Measurements from ENCODE around the gene MAGEA11. TPM values are rescaled to one million over a fixed set of nuclear protein-coding genes. Genes with fewer than 3 reads are reported as not detected.
"Not testable (repeated sequence)": the region's sequence is repeated elsewhere in the genome, so short reads cannot be mapped to it uniquely, and the experiment has no call there.

Gene MAGEA11
- total RNA-seq, 1 experiment from 2014 or later, result not detected

- H3K36me3 ChIP-seq, result no peaks in the 10 kb centered on the region
- no peaks in the 10 kb centered on the region for H3K4me1 ChIP-seq
- H3K27ac ChIP-seq, result no peak overlapping the region
- H3K27me3 ChIP-seq, result no peaks in the 10 kb centered on the region
- H3K9me3 ChIP-seq (replicated peaks), result no peaks in the 10 kb centered on the region
- no peak for DNase-seq
- H3K4me3 ChIP-seq, result no peak overlapping the region
Observed at GRCh38 chrX:149757206-149758067, 45.6 kb downstream of the MAGEA11 start.

- no peaks in the 10 kb centered on the region for H3K36me3 ChIP-seq
- no peak overlapping the region for H3K4me3 ChIP-seq
- no peak for DNase-seq
- H3K27ac ChIP-seq, result no peak overlapping the region
- H3K9me3 ChIP-seq (replicated peaks), result no peaks in the 10 kb centered on the region
- H3K4me1 ChIP-seq, result no peaks in the 10 kb centered on the region
- no peaks in the 10 kb centered on the region for H3K27me3 ChIP-seq
Observed at GRCh38 chrX:149758068-149758714, 46.3 kb downstream of the MAGEA11 start.

GRCh38 chrX:149758715-149759078, 46.8 kb downstream of the MAGEA11 start:
- H3K9me3 ChIP-seq (replicated peaks); DNase-seq; H3K4me1 ChIP-seq; H3K36me3 ChIP-seq; H3K4me3 ChIP-seq; H3K27ac ChIP-seq; H3K27me3 ChIP-seq: not testable (repeated sequence)

- no peaks in the 10 kb centered on the region for H3K4me1 ChIP-seq
- H3K4me3 ChIP-seq, result no peak overlapping the region
- H3K36me3 ChIP-seq, result no peaks in the 10 kb centered on the region
- no peak overlapping the region for H3K27ac ChIP-seq
- no peak for DNase-seq
- H3K9me3 ChIP-seq (replicated peaks), result no peaks in the 10 kb centered on the region
- H3K27me3 ChIP-seq, result no peaks in the 10 kb centered on the region
Observed at GRCh38 chrX:149759824-149760223, 48.0 kb downstream of the MAGEA11 start.

GRCh38 chrX:149760965-149761364, 49.1 kb downstream of the MAGEA11 start:
- no peaks in the 10 kb centered on the region for H3K9me3 ChIP-seq (replicated peaks)
- H3K36me3 ChIP-seq, result no peaks in the 10 kb centered on the region
- no peak overlapping the region for H3K27ac ChIP-seq
- DNase-seq, result no peak
- H3K27me3 ChIP-seq, result no peaks in the 10 kb centered on the region
- H3K4me1 ChIP-seq, result no peaks in the 10 kb centered on the region
- H3K4me3 ChIP-seq, result no peak overlapping the region

GRCh38 chrX:149761858-149762674, 50.2 kb downstream of the MAGEA11 start:
- DNase-seq, result not testable (repeated sequence)

DNA sequence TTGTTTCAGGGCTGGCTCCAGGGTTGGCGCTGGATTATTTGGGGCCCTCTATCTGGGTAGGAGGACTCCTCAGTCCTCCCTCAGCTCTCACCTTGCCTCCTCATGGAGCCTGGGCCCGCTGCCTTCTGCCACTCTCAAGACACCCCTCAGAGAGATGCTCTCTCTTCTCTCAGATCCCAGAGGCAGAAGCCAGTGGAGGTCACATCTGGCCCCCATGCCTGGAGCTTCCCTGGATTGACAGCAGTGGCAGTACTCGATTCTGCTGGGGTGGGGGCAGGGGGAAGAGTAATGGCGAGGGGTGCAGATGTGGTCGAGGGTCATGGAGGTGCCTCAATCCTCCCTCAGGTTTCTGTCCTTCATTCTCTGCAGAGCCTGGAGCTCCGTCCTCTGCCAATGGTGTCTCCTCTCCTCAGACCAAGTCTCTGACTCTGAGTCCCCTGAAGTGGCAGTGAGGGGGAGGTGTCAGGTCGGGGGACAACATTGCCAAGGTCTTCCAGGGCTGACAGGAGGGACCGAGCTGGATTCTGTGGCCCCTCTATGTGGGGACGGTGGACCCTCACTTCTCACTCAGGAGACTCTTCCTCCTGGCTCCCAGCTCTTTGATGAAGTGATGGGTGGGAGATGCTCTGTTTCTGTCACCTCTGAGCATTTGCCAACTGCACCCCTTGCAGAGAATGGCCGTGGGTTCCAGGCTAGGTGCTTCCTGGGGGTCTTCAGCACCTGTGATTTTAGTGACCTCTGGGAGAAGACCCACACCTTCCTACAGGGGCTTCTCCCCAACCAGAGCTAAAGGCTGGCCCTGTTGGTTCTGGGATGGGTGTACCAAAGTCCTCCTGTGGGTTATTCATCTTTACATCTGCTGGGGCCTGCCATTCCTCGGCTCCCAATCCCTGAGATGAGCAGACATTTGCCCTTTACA, 51.1 kb downstream of the MAGEA11 start:
- no peak overlapping the region for H3K27ac ChIP-seq
- no peaks in the 10 kb centered on the region for H3K36me3 ChIP-seq
- no peaks in the 10 kb centered on the region for H3K27me3 ChIP-seq
- DNase-seq, result no peak
- H3K4me1 ChIP-seq, result no peaks in the 10 kb centered on the region
- no peak overlapping the region for H3K4me3 ChIP-seq
- H3K9me3 ChIP-seq (replicated peaks), result no peaks in the 10 kb centered on the region

More at GRCh38 chrX:149761858-149762674, 50.2 kb downstream of the MAGEA11 start:
- not testable (repeated sequence) for H3K27me3 ChIP-seq; H3K4me3 ChIP-seq; H3K9me3 ChIP-seq (replicated peaks); H3K27ac ChIP-seq; H3K36me3 ChIP-seq; H3K4me1 ChIP-seq

Other genes starting within 250 kb of the MAGEA11 start
- 17.0 and 20.0 TPM in 2 replicates for gene IDS, start 206.8 kb upstream of the MAGEA11 start, total RNA-seq (2014; rRNA removed; shearing (Covaris generic))
- gene EOLA1, start 171.0 kb upstream of the MAGEA11 start, total RNA-seq (2014; rRNA removed; shearing (Covaris generic)), result 10.9 and 11.1 TPM in 2 replicates
- gene HSFX3, start 162.1 kb upstream of the MAGEA11 start, total RNA-seq (2014; rRNA removed; shearing (Covaris generic)), result not detected in 2 replicates
- gene MAGEA9B, start 124.6 kb upstream of the MAGEA11 start, total RNA-seq (2014; rRNA removed; shearing (Covaris generic)), result not detected in 2 replicates
- not detected in 2 replicates for gene HSFX2, start 116.7 kb upstream of the MAGEA11 start, total RNA-seq (2014; rRNA removed; shearing (Covaris generic))
- 17.7 and 19.1 TPM in 2 replicates for gene TMEM185A, start 80.3 kb upstream of the MAGEA11 start, total RNA-seq (2014; rRNA removed; shearing (Covaris generic))
- 0.23 and 0.77 TPM in 2 replicates for gene HSFX1, start 62.0 kb downstream of the MAGEA11 start, total RNA-seq (2014; rRNA removed; shearing (Covaris generic))
- gene MAGEA9, start 69.9 kb downstream of the MAGEA11 start, total RNA-seq (2014; rRNA removed; shearing (Covaris generic)), result not detected in 2 replicates
- not detected in 2 replicates for gene MAGEA8, start 169.1 kb downstream of the MAGEA11 start, total RNA-seq (2014; rRNA removed; shearing (Covaris generic))
- gene HSFX4, start 217.5 kb downstream of the MAGEA11 start, total RNA-seq (2014; rRNA removed; shearing (Covaris generic)), result not detected in 2 replicates
- gene EOLA2, start 226.4 kb downstream of the MAGEA11 start, total RNA-seq (2014; rRNA removed; shearing (Covaris generic)), result 19.3 and 27.0 TPM in 2 replicates